Mesothelial cell of epicardium (in vitro differentiated cells): ENCODE results near the gene FAM114A1. TPM values are rescaled to one million over a fixed set of nuclear protein-coding genes. Genes with fewer than 3 reads are reported as not detected.

ENCODE experiments used
- DNase-seq, 2 experiments: peaks; one replicate each; pipeline ENCODE4 v3.0.0; 2021; ENCODE audit warnings: low spot score in 2 of 2; ENCODE audit not compliant: unreplicated experiment in 2 of 2
- H3K27ac Mint-ChIP-seq: 2 replicates; pipeline ENCODE4 v1.8.0; 2021; ENCODE audit warnings: mixed read lengths
- H3K27me3 Mint-ChIP-seq: 2 replicates; pipeline ENCODE4 v1.8.0; 2021; ENCODE audit warnings: low read depth, mixed read lengths
- H3K36me3 Mint-ChIP-seq: 2 replicates; pipeline ENCODE4 v1.8.0; 2021; ENCODE audit warnings: mixed read lengths
- H3K4me1 Mint-ChIP-seq: 2 replicates; pipeline ENCODE4 v1.8.0; 2021; ENCODE audit warnings: mixed read lengths
- H3K4me3 Mint-ChIP-seq: 2 replicates; pipeline ENCODE4 v1.8.0; 2021; ENCODE audit warnings: mild to moderate bottlenecking, moderate library complexity, mixed read lengths
- H3K9me3 Mint-ChIP-seq: 2 replicates; pipeline ENCODE4 v1.8.0; 2021; ENCODE audit warnings: mixed read lengths
- total RNA-seq: library from RNA; stranded (reverse); gene quantifications from 3 replicates; pipeline ENCODE4 v1.2.1, GENCODE V29; 2021
- TF ChIP-seq, protein P1 (sequence below): fragments of 200-600 bp; sonication (generic); IDR thresholded peaks from one replicate; pipeline ENCODE4 v1.5.0; 2021; ENCODE audit warnings: antibody characterized with exemption; ENCODE audit not compliant: unreplicated experiment

The FAM114A1 gene
- total RNA-seq, 1 donor from 2014 or later: 53.7 TPM

DNA sequence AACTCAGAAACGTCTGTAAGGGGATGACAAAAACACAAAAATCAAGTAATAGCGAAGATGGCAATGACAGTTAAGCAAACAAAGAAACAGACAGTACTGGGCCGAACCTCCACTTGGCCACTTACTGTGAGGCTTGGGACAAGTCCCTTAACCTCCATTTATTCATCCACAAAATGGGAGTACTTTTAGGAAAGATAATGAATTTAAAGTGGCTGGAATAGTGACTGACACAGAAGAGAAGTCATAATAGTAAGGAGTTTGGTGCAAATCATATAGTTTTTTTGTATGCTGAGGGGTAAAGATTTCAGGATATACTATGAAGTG is 9.5 kb upstream of the FAM114A1 start:
- H3K27ac Mint-ChIP-seq: no peak overlapping the region
- H3K4me1 Mint-ChIP-seq: peaks cover 21% of the 10 kb centered on the region
- TF ChIP-seq, protein P1, sequence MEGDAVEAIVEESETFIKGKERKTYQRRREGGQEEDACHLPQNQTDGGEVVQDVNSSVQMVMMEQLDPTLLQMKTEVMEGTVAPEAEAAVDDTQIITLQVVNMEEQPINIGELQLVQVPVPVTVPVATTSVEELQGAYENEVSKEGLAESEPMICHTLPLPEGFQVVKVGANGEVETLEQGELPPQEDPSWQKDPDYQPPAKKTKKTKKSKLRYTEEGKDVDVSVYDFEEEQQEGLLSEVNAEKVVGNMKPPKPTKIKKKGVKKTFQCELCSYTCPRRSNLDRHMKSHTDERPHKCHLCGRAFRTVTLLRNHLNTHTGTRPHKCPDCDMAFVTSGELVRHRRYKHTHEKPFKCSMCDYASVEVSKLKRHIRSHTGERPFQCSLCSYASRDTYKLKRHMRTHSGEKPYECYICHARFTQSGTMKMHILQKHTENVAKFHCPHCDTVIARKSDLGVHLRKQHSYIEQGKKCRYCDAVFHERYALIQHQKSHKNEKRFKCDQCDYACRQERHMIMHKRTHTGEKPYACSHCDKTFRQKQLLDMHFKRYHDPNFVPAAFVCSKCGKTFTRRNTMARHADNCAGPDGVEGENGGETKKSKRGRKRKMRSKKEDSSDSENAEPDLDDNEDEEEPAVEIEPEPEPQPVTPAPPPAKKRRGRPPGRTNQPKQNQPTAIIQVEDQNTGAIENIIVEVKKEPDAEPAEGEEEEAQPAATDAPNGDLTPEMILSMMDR: no peak
- no peak for DNase-seq
- H3K4me3 Mint-ChIP-seq: no peak overlapping the region
- no peaks in the 10 kb centered on the region for H3K9me3 Mint-ChIP-seq
- no peaks in the 10 kb centered on the region for H3K36me3 Mint-ChIP-seq
- peaks cover 13% of the 10 kb centered on the region for H3K27me3 Mint-ChIP-seq

DNA sequence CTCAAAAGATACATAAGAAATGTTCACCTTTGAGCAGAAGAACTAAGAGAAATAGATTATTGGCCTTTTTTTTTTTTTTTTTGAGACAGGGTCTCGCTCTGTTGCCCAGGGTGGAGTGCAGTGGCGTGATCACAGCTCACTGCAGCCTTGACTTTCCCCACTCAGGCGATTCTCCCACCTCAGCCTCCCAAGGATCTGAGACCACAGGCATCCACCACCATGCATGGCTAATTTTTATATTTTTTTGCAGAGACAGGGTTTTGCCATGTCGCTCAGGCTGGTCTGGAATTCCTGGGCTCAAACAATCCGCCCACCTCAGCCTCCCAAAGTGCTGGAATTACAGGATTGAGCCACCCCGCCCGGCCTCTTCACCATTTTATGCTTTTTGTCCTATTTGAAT is 8.1 kb upstream of the FAM114A1 start:
- Mint-ChIP-seq H3K4me1 (peaks cover 21% of the 10 kb centered on the region), H3K36me3 (no peaks in the 10 kb centered on the region), H3K27me3 (peaks cover 13% of the 10 kb centered on the region), H3K4me3 (no peak overlapping the region), H3K9me3 (no peaks in the 10 kb centered on the region), H3K27ac (no peak overlapping the region)
- TF ChIP-seq, protein P1: no peak
- no peak for DNase-seq

DNA sequence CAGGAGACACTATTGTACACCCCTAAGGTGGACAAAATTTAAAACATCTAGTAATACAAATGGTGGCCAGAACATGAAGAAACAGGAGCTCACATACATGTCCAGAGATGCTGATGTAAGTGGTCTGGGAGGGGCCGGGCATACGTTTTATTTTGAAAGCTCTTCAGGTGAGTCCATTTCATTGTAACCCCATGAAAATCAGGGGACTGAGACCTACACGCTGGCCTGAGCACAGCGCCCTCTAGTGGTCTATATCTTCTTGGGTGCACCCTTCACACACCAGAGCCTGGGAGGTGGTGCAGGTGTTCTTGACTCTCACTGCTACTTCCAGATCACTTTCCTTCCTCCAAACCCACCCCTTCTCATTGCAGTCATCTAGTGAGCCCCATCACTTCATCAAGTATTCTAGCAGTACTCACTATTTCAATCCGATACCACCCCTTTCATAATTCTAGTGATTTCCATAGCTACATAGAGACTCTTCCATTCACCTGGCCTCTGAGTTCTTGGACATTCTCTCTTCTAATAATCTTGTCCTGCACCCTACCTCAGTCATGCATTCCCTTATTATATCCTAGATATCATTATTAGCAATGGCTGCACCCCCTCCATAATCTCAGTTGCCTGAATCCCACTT is 6.7 kb upstream of the FAM114A1 start:
- no peaks in the 10 kb centered on the region for H3K9me3 Mint-ChIP-seq
- no peak for DNase-seq
- TF ChIP-seq, protein P1: peak; percentile 67
- H3K4me1 Mint-ChIP-seq: peaks cover 17% of the 10 kb centered on the region
- H3K27me3 Mint-ChIP-seq: peaks cover 13% of the 10 kb centered on the region
- H3K4me3 Mint-ChIP-seq: no peak overlapping the region
- H3K36me3 Mint-ChIP-seq: no peaks in the 10 kb centered on the region
- H3K27ac Mint-ChIP-seq: no peak overlapping the region

DNA sequence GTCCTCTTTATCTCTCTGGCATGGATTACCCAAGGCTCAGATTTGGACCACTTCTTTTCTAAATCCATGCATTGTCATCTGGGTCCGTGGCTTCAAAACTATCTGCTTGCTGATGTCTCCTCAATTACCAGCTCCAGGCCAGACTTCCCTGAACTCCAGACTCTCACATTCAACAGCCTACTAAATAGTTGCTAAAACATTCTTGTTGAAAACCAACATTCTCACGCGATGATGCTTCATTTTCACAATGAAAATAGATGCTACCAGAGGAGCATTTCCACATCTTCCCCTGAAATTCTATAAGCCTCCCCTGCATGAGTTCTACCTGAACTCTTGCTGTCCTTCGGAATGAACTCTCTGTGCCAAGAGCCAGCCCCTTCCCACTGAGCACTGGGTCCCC is 5.8 kb upstream of the FAM114A1 start:
- Mint-ChIP-seq H3K4me3 (no peak overlapping the region), H3K27ac (no peak overlapping the region), H3K36me3 (no peaks in the 10 kb centered on the region), H3K9me3 (no peaks in the 10 kb centered on the region), H3K4me1 (peaks cover 8% of the 10 kb centered on the region), H3K27me3 (peaks cover 13% of the 10 kb centered on the region)
- TF ChIP-seq, protein P1: no peak
- no peak for DNase-seq

DNA sequence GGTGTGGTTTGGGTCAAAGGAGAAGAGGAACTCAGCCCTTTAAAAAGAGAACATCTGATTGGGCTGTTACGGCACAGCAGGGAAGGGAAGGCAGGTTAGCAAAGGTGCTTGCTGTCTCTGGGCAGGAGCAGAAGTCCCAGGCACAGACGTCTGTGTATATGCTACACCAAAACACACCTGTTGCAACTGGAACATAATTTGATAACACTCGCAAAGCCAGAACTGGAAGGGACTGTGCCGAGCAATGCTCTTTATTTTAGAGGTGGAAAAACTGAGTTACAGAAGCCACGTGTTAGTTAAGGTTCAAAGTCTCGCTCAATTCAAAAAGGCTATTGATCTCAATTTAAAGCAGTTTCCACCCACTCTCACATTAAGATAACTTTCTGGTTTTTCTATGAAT is 2.2 kb upstream of the FAM114A1 start:
- no peak overlapping the region for H3K27ac Mint-ChIP-seq
- H3K4me3 Mint-ChIP-seq: no peak overlapping the region
- H3K9me3 Mint-ChIP-seq: no peaks in the 10 kb centered on the region
- DNase-seq: no peak
- peaks cover 13% of the 10 kb centered on the region for H3K27me3 Mint-ChIP-seq
- H3K4me1 Mint-ChIP-seq: peaks cover 26% of the 10 kb centered on the region
- TF ChIP-seq, protein P1: no peak
- no peaks in the 10 kb centered on the region for H3K36me3 Mint-ChIP-seq

DNA sequence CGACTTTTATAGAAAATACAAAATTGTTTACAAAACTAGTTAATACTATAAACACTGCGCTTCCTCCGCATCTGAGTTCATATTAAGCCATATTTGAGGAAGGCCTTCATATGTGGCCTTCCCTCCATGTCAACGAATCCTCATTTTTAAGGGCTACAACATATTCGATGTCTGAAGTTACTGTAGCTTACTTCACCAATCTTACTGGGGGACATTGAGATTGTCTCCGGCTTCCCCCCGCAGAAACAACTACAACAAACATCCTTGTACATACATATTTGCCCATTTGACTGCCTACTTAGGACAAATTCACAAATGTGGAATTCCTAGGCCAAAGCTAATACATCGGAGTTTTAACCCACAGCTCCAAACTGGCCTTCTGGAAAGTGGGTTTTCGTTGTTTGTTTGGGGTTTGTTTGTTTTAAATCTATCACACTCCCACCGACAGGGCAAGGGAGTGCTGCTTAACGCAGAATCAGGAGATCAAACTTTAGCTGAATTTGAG is 581 bp upstream of the FAM114A1 start:
- TF ChIP-seq, protein P1: no peak
- peak overlapping the region; percentile 93 for H3K27ac Mint-ChIP-seq
- peaks cover 2% of the 10 kb centered on the region for H3K36me3 Mint-ChIP-seq
- peak overlapping the region; percentile 71 for H3K4me3 Mint-ChIP-seq
- no peaks in the 10 kb centered on the region for H3K9me3 Mint-ChIP-seq
- no peak for DNase-seq
- peaks cover 3% of the 10 kb centered on the region for H3K27me3 Mint-ChIP-seq
- H3K4me1 Mint-ChIP-seq: peaks cover 28% of the 10 kb centered on the region
